GM21423 (cell line): ENCODE results near the gene SDCCAG8.

Experiments
- ATAC-seq: cut with Tn5 transposase; IDR thresholded peaks from one replicate; pipeline ENCODE4 v1.9.1; 2021; ENCODE audit warnings: mild to moderate bottlenecking, moderate library complexity; ENCODE audit not compliant: unreplicated experiment

Gene SDCCAG8

GRCh38 chr1:243497939-243498681 is 242.3 kb downstream of the SDCCAG8 start:
- ATAC-seq, result no peak

GRCh38 chr1:243499248-243499647 is 243.4 kb downstream of the SDCCAG8 start:
- ATAC-seq, result no peak

GRCh38 chr1:243499711-243500110 is 243.9 kb downstream of the SDCCAG8 start:
- ATAC-seq, result no peak

- ATAC-seq, result no peak
Observed at GRCh38 chr1:243500512-243500911, 244.7 kb downstream of the SDCCAG8 start.

- ATAC-seq, result no peak
Observed at GRCh38 chr1:243501002-243501401, 245.2 kb downstream of the SDCCAG8 start.

GRCh38 chr1:243503155-243503554 is 247.3 kb downstream of the SDCCAG8 start:
- ATAC-seq, result no peak

- ATAC-seq, result peak; percentile 52
Observed at GRCh38 chr1:243505986-243506689, 250.3 kb downstream of the SDCCAG8 start.

- no peak for ATAC-seq
Observed at GRCh38 chr1:243507001-243507671, 251.3 kb downstream of the SDCCAG8 start.

- ATAC-seq, result no peak
Observed at GRCh38 chr1:243507672-243508302, 251.9 kb downstream of the SDCCAG8 start.

GRCh38 chr1:243508303-243508713 is 252.5 kb downstream of the SDCCAG8 start:
- ATAC-seq, result peak; percentile 86

- ATAC-seq, result no peak
Observed at GRCh38 chr1:243508943-243509342, 253.1 kb downstream of the SDCCAG8 start.

GRCh38 chr1:243510928-243511327 is 255.1 kb downstream of the SDCCAG8 start:
- ATAC-seq, result no peak

GRCh38 chr1:243513726-243514491 is 258.1 kb downstream of the SDCCAG8 start:
- no peak for ATAC-seq

- ATAC-seq, result no peak
Observed at GRCh38 chr1:243514927-243515326, 259.1 kb downstream of the SDCCAG8 start.

GRCh38 chr1:243520831-243521230 is 265.0 kb downstream of the SDCCAG8 start:
- no peak for ATAC-seq

- ATAC-seq, result no peak
Observed at GRCh38 chr1:243523766-243524165, 267.9 kb downstream of the SDCCAG8 start.

GRCh38 chr1:243525085-243525487 is 269.2 kb downstream of the SDCCAG8 start:
- no peak for ATAC-seq

GRCh38 chr1:243526180-243526579 is 270.3 kb downstream of the SDCCAG8 start:
- no peak for ATAC-seq

GRCh38 chr1:243528459-243529121 is 272.7 kb downstream of the SDCCAG8 start:
- ATAC-seq, result no peak

- ATAC-seq, result no peak
Observed at GRCh38 chr1:243529512-243529911, 273.7 kb downstream of the SDCCAG8 start.
